SU-DHL-6 (cell line): ENCODE results near the gene ADAM8.

ENCODE experiments used
- H2AFZ ChIP-seq: fragments of 200-600 bp; sonication (generic); 2 replicates; pipeline ENCODE4 v1.6.1; 2014; ENCODE audit warnings: low read depth, mild to moderate bottlenecking, moderate library complexity, mixed read lengths, antibody characterized with exemption, low read length; ENCODE audit not compliant: severe bottlenecking
- H3F3A ChIP-seq: fragments of 200-600 bp; shearing (Covaris generic); 2 replicates; pipeline ENCODE4 v1.6.0; 2016; ENCODE audit warnings: antibody characterized with exemption, mild to moderate bottlenecking; ENCODE audit not compliant: insufficient read depth
- H3K27ac ChIP-seq: fragments of 200-600 bp; sonication (generic); 2 replicates; pipeline ENCODE4 v1.5.1; 2016; ENCODE audit warnings: low read depth, mild to moderate bottlenecking, low read length, moderate library complexity, mixed read lengths
- H3K27me3 ChIP-seq: fragments of 200-600 bp; sonication (generic), shearing (Covaris generic); 2 replicates; pipeline ENCODE4 v1.6.0; 2014; ENCODE audit warnings: mild to moderate bottlenecking, low read length
- H3K36me3 ChIP-seq: fragments of 200-600 bp; sonication (generic); 2 replicates; pipeline ENCODE4 v1.6.1; 2014; ENCODE audit warnings: mild to moderate bottlenecking, low read length, mixed read lengths
- H3K4me2 ChIP-seq: fragments of 300-600, 200-600 bp; shearing (Covaris generic), sonication (generic); 2 replicates; pipeline ENCODE4 v1.6.0; 2014; ENCODE audit warnings: low read length, low read depth, mild to moderate bottlenecking; ENCODE audit not compliant: poor library complexity, severe bottlenecking
- H3K4me3 ChIP-seq: fragments of 200-600 bp; sonication (generic); 2 replicates; pipeline ENCODE4 v1.5.1; 2014; ENCODE audit warnings: antibody characterized with exemption, low read length, mild to moderate bottlenecking, mixed read lengths; ENCODE audit not compliant: insufficient read depth, poor library complexity, severe bottlenecking
- H3K79me2 ChIP-seq: fragments of 200-600 bp; sonication (generic); 2 replicates; pipeline ENCODE4 v1.6.1; 2014; ENCODE audit warnings: mild to moderate bottlenecking, low read length, moderate library complexity; ENCODE audit not compliant: insufficient read depth
- H3K9ac ChIP-seq: fragments of 200-600 bp; sonication (generic); 2 replicates; pipeline ENCODE4 v1.7.0; 2014; ENCODE audit warnings: mild to moderate bottlenecking, low read length
- H3K9me2 ChIP-seq: fragments of 200-600 bp; sonication (generic); replicated peaks from 2 replicates; pipeline ENCODE4 v1.6.1; 2014; ENCODE audit warnings: low read length; ENCODE audit not compliant: insufficient read depth
- H3K9me3 ChIP-seq: fragments of 200-600 bp; sonication (generic); 2 replicates; pipeline ENCODE4 v1.6.1; 2014; ENCODE audit warnings: low read length, mixed read lengths; ENCODE audit not compliant: insufficient read depth
- H4K20me1 ChIP-seq: fragments of 200-600 bp; sonication (generic); 2 replicates; pipeline ENCODE4 v1.6.1; 2014; ENCODE audit warnings: low read depth, mild to moderate bottlenecking, antibody characterized with exemption, low read length, moderate library complexity, mixed read lengths
- EZH2phosphoT487 ChIP-seq: fragments of 200-600 bp; sonication (generic), shearing (Covaris generic); conservative IDR thresholded peaks from 2 replicates; pipeline ENCODE4 v1.6.1; 2018; ENCODE audit warnings: mild to moderate bottlenecking, antibody characterized with exemption, low read length, moderate library complexity, mixed read lengths
- TF ChIP-seq, protein P1 (sequence below): fragments of 200-600 bp; sonication (generic); IDR thresholded peaks from one replicate; pipeline ENCODE4 v1.5.1; 2017; ENCODE audit warnings: antibody characterized with exemption, mild to moderate bottlenecking, low read length, moderate library complexity; ENCODE audit not compliant: insufficient read depth, poor library complexity, severe bottlenecking

Gene ADAM8

DNA sequence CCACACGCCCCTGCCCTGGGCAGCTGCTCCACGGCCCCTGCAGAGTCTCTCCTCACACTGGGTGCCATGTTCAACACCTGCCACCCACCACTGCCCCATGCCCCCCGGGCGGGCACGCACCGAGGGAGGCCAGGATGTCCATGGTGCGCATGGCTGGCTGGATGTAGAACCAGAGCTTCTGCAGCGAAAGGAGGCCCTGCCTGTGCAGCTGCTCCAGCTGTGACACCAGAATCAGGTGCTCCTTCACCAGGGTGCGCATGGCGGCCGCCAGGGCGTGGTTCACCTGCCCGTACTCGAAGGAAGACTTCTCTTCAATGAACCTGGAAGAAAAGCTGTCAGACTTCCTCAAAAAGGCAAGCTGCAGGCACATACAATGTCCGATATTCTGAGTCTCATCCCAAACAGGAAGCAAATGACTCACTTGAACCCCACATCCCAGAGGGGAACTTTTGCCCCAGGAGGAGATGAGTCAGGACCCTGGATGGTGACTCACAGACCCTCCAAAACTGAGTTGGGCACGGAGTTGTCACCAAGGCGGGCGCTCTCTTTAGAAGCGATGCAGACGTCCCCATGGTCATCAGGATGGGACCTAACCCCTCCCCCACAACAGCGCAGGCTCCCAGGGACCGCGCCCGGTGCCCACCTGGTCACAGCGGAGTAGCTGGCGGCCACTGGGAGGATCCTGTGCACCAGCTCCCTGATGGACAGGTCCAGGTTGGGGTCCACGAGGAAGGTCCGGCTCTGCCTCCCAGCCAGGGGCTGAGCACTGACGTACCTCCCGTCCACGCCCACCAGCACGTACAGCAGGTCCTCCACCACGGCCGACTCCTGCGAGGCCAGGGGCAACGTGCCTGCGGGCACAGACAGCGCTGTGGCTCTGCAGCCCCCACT is 16.5 kb upstream of the ADAM8 start:
- TF ChIP-seq, protein P1, sequence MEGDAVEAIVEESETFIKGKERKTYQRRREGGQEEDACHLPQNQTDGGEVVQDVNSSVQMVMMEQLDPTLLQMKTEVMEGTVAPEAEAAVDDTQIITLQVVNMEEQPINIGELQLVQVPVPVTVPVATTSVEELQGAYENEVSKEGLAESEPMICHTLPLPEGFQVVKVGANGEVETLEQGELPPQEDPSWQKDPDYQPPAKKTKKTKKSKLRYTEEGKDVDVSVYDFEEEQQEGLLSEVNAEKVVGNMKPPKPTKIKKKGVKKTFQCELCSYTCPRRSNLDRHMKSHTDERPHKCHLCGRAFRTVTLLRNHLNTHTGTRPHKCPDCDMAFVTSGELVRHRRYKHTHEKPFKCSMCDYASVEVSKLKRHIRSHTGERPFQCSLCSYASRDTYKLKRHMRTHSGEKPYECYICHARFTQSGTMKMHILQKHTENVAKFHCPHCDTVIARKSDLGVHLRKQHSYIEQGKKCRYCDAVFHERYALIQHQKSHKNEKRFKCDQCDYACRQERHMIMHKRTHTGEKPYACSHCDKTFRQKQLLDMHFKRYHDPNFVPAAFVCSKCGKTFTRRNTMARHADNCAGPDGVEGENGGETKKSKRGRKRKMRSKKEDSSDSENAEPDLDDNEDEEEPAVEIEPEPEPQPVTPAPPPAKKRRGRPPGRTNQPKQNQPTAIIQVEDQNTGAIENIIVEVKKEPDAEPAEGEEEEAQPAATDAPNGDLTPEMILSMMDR, result no peak
- TF ChIP-seq EZH2phosphoT487, result no peak
- no peak overlapping the region for H3K9ac ChIP-seq
- H3F3A ChIP-seq, result no peaks in the 10 kb centered on the region
- H3K27me3 ChIP-seq, result no peaks in the 10 kb centered on the region
- H2AFZ ChIP-seq, result no peak overlapping the region
- H3K9me2 ChIP-seq, result no peaks in the 10 kb centered on the region
- no peak overlapping the region for H3K4me2 ChIP-seq
- H3K79me2 ChIP-seq, result no peaks in the 10 kb centered on the region
- no peak overlapping the region for H3K4me3 ChIP-seq
- H3K36me3 ChIP-seq, result no peaks in the 10 kb centered on the region
- H4K20me1 ChIP-seq, result no peaks in the 10 kb centered on the region
- no peak overlapping the region for H3K27ac ChIP-seq
- H3K9me3 ChIP-seq, result no peaks in the 10 kb centered on the region

DNA sequence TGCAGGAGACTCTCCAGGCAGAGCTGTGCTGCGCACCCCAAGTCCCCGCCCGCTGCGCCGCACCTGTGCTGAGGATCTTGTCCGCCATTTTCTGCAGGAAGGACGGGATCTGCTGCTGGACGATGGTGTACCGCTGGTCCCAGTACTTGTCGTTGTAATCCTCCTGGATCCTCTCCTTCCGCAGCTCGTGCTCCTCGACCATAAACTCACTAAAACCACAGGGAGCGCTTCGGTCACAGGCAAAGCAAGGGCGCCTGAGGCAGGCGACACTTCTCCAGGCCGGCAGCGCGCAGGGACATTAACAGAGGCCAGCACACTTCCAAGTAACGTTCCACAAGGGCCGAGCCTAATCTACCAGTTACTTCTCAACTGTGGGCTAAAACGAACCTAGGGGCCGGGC is 13.1 kb upstream of the ADAM8 start:
- Histone ChIP-seq H3K9me2 (no peaks in the 10 kb centered on the region), H3F3A (no peaks in the 10 kb centered on the region), H3K27me3 (no peaks in the 10 kb centered on the region), H3K4me2 (no peak overlapping the region), H3K4me3 (no peak overlapping the region), H3K27ac (no peak overlapping the region), H3K9me3 (no peaks in the 10 kb centered on the region), H2AFZ (no peak overlapping the region), H3K79me2 (no peaks in the 10 kb centered on the region), H3K36me3 (no peaks in the 10 kb centered on the region), H3K9ac (no peak overlapping the region), H4K20me1 (no peaks in the 10 kb centered on the region)
- TF ChIP-seq EZH2phosphoT487, result no peak
- TF ChIP-seq, protein P1, result no peak

DNA sequence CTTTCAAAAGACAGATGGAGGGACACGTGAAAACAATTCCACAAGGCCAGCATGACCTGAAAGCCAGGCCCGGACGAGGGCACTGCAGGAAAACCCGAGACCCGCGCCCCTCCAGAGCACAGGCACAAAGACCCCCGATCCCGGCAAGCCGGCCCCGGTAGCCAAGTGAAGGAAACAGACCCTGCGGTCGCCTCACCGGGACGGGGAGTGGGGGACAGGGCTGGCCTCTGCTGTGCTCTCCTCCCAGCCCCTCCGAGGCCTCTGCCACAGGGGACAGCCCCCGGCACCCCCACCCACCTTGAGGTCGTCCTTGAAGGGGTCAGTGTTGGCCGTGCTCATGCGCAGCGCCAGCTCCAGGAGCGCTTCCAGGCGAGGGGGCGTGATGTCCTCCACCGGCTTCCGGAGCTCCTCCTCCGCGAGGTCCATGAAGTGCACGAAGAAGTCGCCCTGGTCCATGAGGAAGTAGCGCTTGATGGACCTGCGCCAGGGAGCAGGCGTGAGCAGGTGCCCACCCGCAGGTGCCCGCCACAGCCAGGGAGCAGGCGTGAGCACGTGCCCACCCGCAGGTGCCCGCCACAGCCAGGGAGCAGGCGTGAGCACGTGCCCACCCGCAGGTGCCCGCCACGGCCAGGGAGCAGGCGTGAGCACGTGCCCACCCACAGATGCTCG is 11.3 kb upstream of the ADAM8 start:
- Histone ChIP-seq H3K27me3 (no peaks in the 10 kb centered on the region), H3F3A (no peaks in the 10 kb centered on the region), H3K9me3 (no peaks in the 10 kb centered on the region), H3K4me2 (no peak overlapping the region), H3K4me3 (no peak overlapping the region), H2AFZ (no peak overlapping the region), H3K9me2 (no peaks in the 10 kb centered on the region), H4K20me1 (no peaks in the 10 kb centered on the region), H3K9ac (no peak overlapping the region), H3K27ac (no peak overlapping the region), H3K36me3 (no peaks in the 10 kb centered on the region), H3K79me2 (no peaks in the 10 kb centered on the region)
- TF ChIP-seq, protein P1, result no peak
- no peak for TF ChIP-seq EZH2phosphoT487
